Measurements from ENCODE around the gene RPL7A. TPM values are rescaled to one million over a fixed set of nuclear protein-coding genes. Genes with fewer than 3 reads are reported as not detected.
"Not testable (repeated sequence)": the region's sequence is repeated elsewhere in the genome, so short reads cannot be mapped to it uniquely, and the experiment has no call there.

RPL7A gene
- total and polyA plus RNA-seq, 2 donors from 2014 or later, result 1,502 to 2,097 TPM

GRCh38 chr9:133334161-133334560, 13.9 kb upstream of the RPL7A start:
- peaks cover 0 to 22% (median 0%) of the 10 kb centered on the region in 3 donors for H3K4me1 ChIP-seq (ENCODE audit: control insufficient read depth in 2 of 3, insufficient read depth in 2 of 3, low read depth in 1 of 3, low read length in 3 of 3)
- no peaks in the 10 kb centered on the region for H3K9me3 ChIP-seq (ENCODE audit: control insufficient read depth in 2 of 3, insufficient read depth in 1 of 3, low read length in 3 of 3)
- peak overlapping the region in 2 of 3 donors; percentile 3 to 88 for H3K4me3 ChIP-seq (ENCODE audit: low read length in 3 of 3)
- H3K27me3 ChIP-seq (ENCODE audit: control insufficient read depth, insufficient read depth, low read length), result no peaks in the 10 kb centered on the region
- no peak for TF ChIP-seq CTCF (IDR thresholded peaks at IDR 0.05; ENCODE audit: borderline replicate concordance, extremely low read depth, insufficient read depth)
- intact Hi-C loops (cut with DNase I), result loop anchor here (10.0 kb wide), 1 partner anchor 149 kb away; no protein-coding TSS in a partner anchor
- H3K9ac ChIP-seq (ENCODE audit: low read length in 3 of 3), result peak overlapping the region in 1 of 3 donors; percentile 19
- H3K27ac ChIP-seq (ENCODE audit: low read depth in 2 of 2, low read length in 2 of 2), result no peak overlapping the region
- peak in 2 of 5 donors; percentile 21 to 28 for DNase-seq
- FAIRE-seq, result no peak
- H3K36me3 ChIP-seq (ENCODE audit: control insufficient read depth in 2 of 3, insufficient read depth in 3 of 3, low read length in 3 of 3), result peaks cover 0 to 27% (median 20%) of the 10 kb centered on the region in 3 donors

- not testable (repeated sequence) for H3K27me3 ChIP-seq (ENCODE audit: control insufficient read depth, insufficient read depth, low read length); H3K9me3 ChIP-seq (ENCODE audit: control insufficient read depth in 2 of 3, insufficient read depth in 1 of 3, low read length in 3 of 3); FAIRE-seq; H3K27ac ChIP-seq (ENCODE audit: low read depth in 2 of 2, low read length in 2 of 2)
- Histone ChIP-seq H3K9ac (ENCODE audit: low read length in 3 of 3) (peak overlapping the region in 1 of 3 donors; percentile 71), H3K4me1 (ENCODE audit: control insufficient read depth in 2 of 3, insufficient read depth in 2 of 3, low read depth in 1 of 3, low read length in 3 of 3) (peaks cover 0 to 22% (median 0%) of the 10 kb centered on the region in 3 donors), H3K4me3 (ENCODE audit: low read length in 3 of 3) (peak overlapping the region in 2 of 3 donors; percentile 59 to 88), H3K36me3 (ENCODE audit: control insufficient read depth in 2 of 3, insufficient read depth in 3 of 3, low read length in 3 of 3) (peaks cover 0 to 27% (median 22%) of the 10 kb centered on the region in 3 donors)
- intact Hi-C loops (cut with DNase I), result loop anchor here (10.0 kb wide), 1 partner anchor 150 kb away; no protein-coding TSS in a partner anchor
- peak in 1 of 5 donors; percentile 35 for DNase-seq
Measured at GRCh38 chr9:133334888-133335287, 13.1 kb upstream of the RPL7A start.

- peaks cover 0 to 22% (median 0%) of the 10 kb centered on the region in 3 donors for H3K4me1 ChIP-seq (ENCODE audit: control insufficient read depth in 2 of 3, insufficient read depth in 2 of 3, low read depth in 1 of 3, low read length in 3 of 3)
- TF ChIP-seq CTCF (IDR thresholded peaks at IDR 0.05; ENCODE audit: borderline replicate concordance, extremely low read depth, insufficient read depth), result peak; percentile 21
- H3K27ac ChIP-seq (ENCODE audit: low read depth in 2 of 2, low read length in 2 of 2), result peak within 1 kb of the TSS; percentile 47 to 67
- peaks cover 0 to 21% (median 20%) of the 10 kb centered on the region in 3 donors for H3K36me3 ChIP-seq (ENCODE audit: control insufficient read depth in 2 of 3, insufficient read depth in 3 of 3, low read length in 3 of 3)
- H3K4me3 ChIP-seq (ENCODE audit: low read length in 3 of 3), result peak within 1 kb of the TSS; percentile 70 to 88 (median 78)
- DNase-seq, result peak; percentile 91 to 97 (median 94)
- peak within 1 kb of the TSS; percentile 72 to 85 (median 73) for H3K9ac ChIP-seq (ENCODE audit: low read length in 3 of 3)
- no peaks in the 10 kb centered on the region for H3K9me3 ChIP-seq (ENCODE audit: control insufficient read depth in 2 of 3, insufficient read depth in 1 of 3, low read length in 3 of 3)
- no peak for FAIRE-seq
- H3K27me3 ChIP-seq (ENCODE audit: control insufficient read depth, insufficient read depth, low read length), result no peaks in the 10 kb centered on the region
- intact Hi-C loops (cut with DNase I), result loop anchor here (10.0 kb wide), 1 partner anchor 151 kb away; no protein-coding TSS in a partner anchor
Measured at GRCh38 chr9:133335924-133336811, 11.8 kb upstream of the RPL7A start, which contains the start of gene SURF6. SURF6 (minus strand) TSS chr9:133336188; CDS start chr9:133336132, 56 bp downstream.

GRCh38 chr9:133339641-133340040, 8.4 kb upstream of the RPL7A start:
- FAIRE-seq (no peak), DNase-seq (peak in 1 of 5 donors; percentile 10)
- Histone ChIP-seq H3K4me1 (ENCODE audit: control insufficient read depth in 2 of 3, insufficient read depth in 2 of 3, low read depth in 1 of 3, low read length in 3 of 3) (peaks cover 0 to 10% (median 0%) of the 10 kb centered on the region in 3 donors), H3K27me3 (ENCODE audit: control insufficient read depth, insufficient read depth, low read length) (no peaks in the 10 kb centered on the region), H3K27ac (ENCODE audit: low read depth in 2 of 2, low read length in 2 of 2) (no peak overlapping the region), H3K9ac (ENCODE audit: low read length in 3 of 3) (no peak overlapping the region), H3K36me3 (ENCODE audit: control insufficient read depth in 2 of 3, insufficient read depth in 3 of 3, low read length in 3 of 3) (peaks cover 0 to 18% (median 7%) of the 10 kb centered on the region in 3 donors), H3K9me3 (ENCODE audit: control insufficient read depth in 2 of 3, insufficient read depth in 1 of 3, low read length in 3 of 3) (no peaks in the 10 kb centered on the region), H3K4me3 (ENCODE audit: low read length in 3 of 3) (no peak overlapping the region)
- no peak for TF ChIP-seq CTCF (IDR thresholded peaks at IDR 0.05; ENCODE audit: borderline replicate concordance, extremely low read depth, insufficient read depth)
- intact Hi-C loops (cut with DNase I), result loop anchor here (10.0 kb wide), 1 partner anchor 155 kb away; no protein-coding TSS in a partner anchor

Data from kidney (tissue), 14 donors.